Heart right ventricle (tissue), 16 donors: ENCODE measurements around the gene ROR2. TPM values are rescaled to one million over a fixed set of nuclear protein-coding genes. Genes with fewer than 3 reads are reported as not detected.

Experiments used
- ATAC-seq, 8 donors: fragments of 200-7000 bp; cut with Tn5 transposase; one replicate each; pipeline ENCODE4 v1.9.1; 2020; ENCODE audit warnings: mild to moderate bottlenecking in 8 of 8, moderate library complexity in 8 of 8, moderate number of reproducible peaks in 1 of 8
- DNase-seq, 2 donors: peaks; one replicate each; pipeline ENCODE4 v3.0.0-alpha.2; 2020
- H3K27ac ChIP-seq, 10 donors: fragments of 200-600 bp; sonication (generic) in 2 of 10; one replicate each; pipeline versions ENCODE4 v1.5.0 to v1.8.0; 2020 to 2022; ENCODE audit warnings: mild to moderate bottlenecking in 3 of 10
- H3K27me3 ChIP-seq, 7 donors: fragments of 200-600 bp; one replicate each; pipeline ENCODE4 v1.8.0; 2021 to 2022; ENCODE audit warnings: mild to moderate bottlenecking in 2 of 7
- H3K36me3 ChIP-seq, 9 donors: fragments of 200-600 bp; sonication (generic) in 1 of 9; one replicate each; pipeline versions ENCODE4 v1.5.0 to v1.8.0; 2020 to 2022; ENCODE audit warnings: mild to moderate bottlenecking in 2 of 9
- H3K4me1 ChIP-seq, 9 donors: fragments of 200-600 bp; sonication (generic) in 1 of 9; one replicate each; pipeline versions ENCODE4 v1.5.0 to v1.8.0; 2020 to 2022; ENCODE audit warnings: mild to moderate bottlenecking in 4 of 9
- H3K4me3 ChIP-seq, 10 donors: fragments of 200-600 bp; sonication (generic) in 2 of 10; one replicate each; pipeline versions ENCODE4 v1.5.0 to v1.8.0; 2020 to 2022; ENCODE audit warnings: mild to moderate bottlenecking in 7 of 10, moderate library complexity in 2 of 10
- H3K9me3 ChIP-seq, 11 donors: fragments of 200-600 bp in 10 of 11; sonication (generic) in 2 of 11; one replicate each; pipeline versions ENCODE4 v1.5.0 to v1.8.0; 2013 to 2022; ENCODE audit warnings: mild to moderate bottlenecking in 2 of 11, control low read depth in 1 of 11, moderate library complexity in 1 of 11
- WGBS, 2 donors: extraction: QIAGEN DNeasy Blood & Tissue Kit; methylation state at CpG; one replicate each; pipeline ENCODE4 v1.1.7; 2013; ENCODE audit warnings: inconsistent platforms in 1 of 2; 5-methylcytosine and 5-hydroxymethylcytosine counted together
- intact Hi-C, 10 donors: fragments of 100-400 bp; cut with DNase I; formaldehyde crosslinking; loops; one replicate each; pipeline versions ENCODE4 v1.11.1 to v1.14.2; 2022
- polyA plus RNA-seq, 2 donors: library from polyadenylated mRNA; stranded (reverse); fragments of 200-250 nt; gene quantifications; one replicate each; pipeline ENCODE4 v1.2.3, GENCODE V29; 2013
- total RNA-seq, 10 donors: library from RNA; stranded (reverse); fragmentation: NEBNext Ultra II Directional in 3 of 10; extraction: Animal tissue kit (Norgen Biotek cat#: 25700) in 3 of 10; gene quantifications; one replicate each; pipeline versions ENCODE4 v1.2.1 to v1.2.4, GENCODE V29; 2021 to 2023
- TF ChIP-seq, protein P1 (sequence below), 9 donors: fragments of 200-600 bp; sonication (generic) in 2 of 9; IDR thresholded peaks; one replicate each; pipeline versions ENCODE4 v1.5.0 to v1.8.0; 2021 to 2022; ENCODE audit warnings: antibody characterized with exemption in 9 of 9, mild to moderate bottlenecking in 5 of 9, moderate library complexity in 1 of 9
- donor health status: Arrhythmogenic right ventricular cardiomyopathy.
- donor health status: ischemic (EF 13 %, LVEDD 7.1; RV severe dilation, severe dysfunction).
- donor health status: healthy with polysubstance abuse.
- donor health status: DM: no; HTN: yes; CAD: no.
- donor health status: DM: no; HTN: no; CAD: no.
- donor health status: ischemic (EF 25% LVEDD 6.9; RV normal size, moderate dysfunction).
- donor health status: ischemic (EF 25% LVEDD 5.7; RV mildly dilated, moderate dysfunction).
- donor health status: healthy.
- donor health status: DM: yes; HTN: yes; CAD: no.
- donor health status: Ischemic cardiomyopathy.
- donor health status: ischemic (EF 35%, LVEDD 5.7; RV mildly dilated, moderate dysfunction).
- donor health status: nonischemic (EF 11% LVEDD 7.7; RV severe dilation, severe dysfunction).
- donor health status: DM: yes; HTN: yes; CAD: no.
- donor health status: PGD.
- donor health status: ischemic (EF 29% LVEDD 5.4; RV normal size, mild dysfunction).
- donor health status: nonischemic (EF 23%, LVEDD 6.1; RV moderate dilation, normal function).

Gene ROR2
- total and polyA plus RNA-seq, 12 donors, result 0.11 to 1.4 (median 0.47) TPM

DNA sequence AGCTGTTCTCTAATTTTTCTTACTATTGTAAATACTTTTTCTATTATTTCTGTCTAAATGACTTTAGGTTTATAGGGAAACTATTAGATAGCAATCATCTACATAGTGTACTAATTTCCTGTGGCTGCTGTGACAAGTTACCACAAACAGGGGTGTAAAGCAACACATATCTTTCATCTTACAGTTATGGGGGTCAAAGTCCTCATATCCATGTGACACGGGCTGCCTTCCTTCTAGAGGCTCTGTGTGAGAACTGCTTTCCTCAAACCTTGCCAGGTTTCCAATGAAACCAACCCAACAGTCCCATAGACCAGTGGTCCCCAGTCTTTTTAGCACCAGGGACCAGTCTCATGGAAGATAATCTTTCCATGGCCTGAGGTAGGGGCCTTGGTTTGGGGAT, 189.1 kb downstream of the ROR2 start:
- WGBS, 2 donors, result 74 to 88% methylated on average over 1 of the region's 1 CpG
- TF ChIP-seq, protein P1, sequence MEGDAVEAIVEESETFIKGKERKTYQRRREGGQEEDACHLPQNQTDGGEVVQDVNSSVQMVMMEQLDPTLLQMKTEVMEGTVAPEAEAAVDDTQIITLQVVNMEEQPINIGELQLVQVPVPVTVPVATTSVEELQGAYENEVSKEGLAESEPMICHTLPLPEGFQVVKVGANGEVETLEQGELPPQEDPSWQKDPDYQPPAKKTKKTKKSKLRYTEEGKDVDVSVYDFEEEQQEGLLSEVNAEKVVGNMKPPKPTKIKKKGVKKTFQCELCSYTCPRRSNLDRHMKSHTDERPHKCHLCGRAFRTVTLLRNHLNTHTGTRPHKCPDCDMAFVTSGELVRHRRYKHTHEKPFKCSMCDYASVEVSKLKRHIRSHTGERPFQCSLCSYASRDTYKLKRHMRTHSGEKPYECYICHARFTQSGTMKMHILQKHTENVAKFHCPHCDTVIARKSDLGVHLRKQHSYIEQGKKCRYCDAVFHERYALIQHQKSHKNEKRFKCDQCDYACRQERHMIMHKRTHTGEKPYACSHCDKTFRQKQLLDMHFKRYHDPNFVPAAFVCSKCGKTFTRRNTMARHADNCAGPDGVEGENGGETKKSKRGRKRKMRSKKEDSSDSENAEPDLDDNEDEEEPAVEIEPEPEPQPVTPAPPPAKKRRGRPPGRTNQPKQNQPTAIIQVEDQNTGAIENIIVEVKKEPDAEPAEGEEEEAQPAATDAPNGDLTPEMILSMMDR (IDR thresholded peaks at IDR 0.05), result no peak
- Histone ChIP-seq H3K27me3 (peaks cover 0 to 3% (median 0%) of the 10 kb centered on the region in 7 donors), H3K36me3 (no peaks in the 10 kb centered on the region), H3K27ac (no peak overlapping the region), H3K9me3 (peaks cover 0 to 20% (median 0%) of the 10 kb centered on the region in 11 donors), H3K4me1 (no peaks in the 10 kb centered on the region), H3K4me3 (no peak overlapping the region)
- no peak for DNase-seq
- intact Hi-C loops, result loop anchor here in 1 of 10 donors (10.0 kb wide), 1 partner anchor 184 kb away; no protein-coding TSS in a partner anchor
- no peak for ATAC-seq

DNA sequence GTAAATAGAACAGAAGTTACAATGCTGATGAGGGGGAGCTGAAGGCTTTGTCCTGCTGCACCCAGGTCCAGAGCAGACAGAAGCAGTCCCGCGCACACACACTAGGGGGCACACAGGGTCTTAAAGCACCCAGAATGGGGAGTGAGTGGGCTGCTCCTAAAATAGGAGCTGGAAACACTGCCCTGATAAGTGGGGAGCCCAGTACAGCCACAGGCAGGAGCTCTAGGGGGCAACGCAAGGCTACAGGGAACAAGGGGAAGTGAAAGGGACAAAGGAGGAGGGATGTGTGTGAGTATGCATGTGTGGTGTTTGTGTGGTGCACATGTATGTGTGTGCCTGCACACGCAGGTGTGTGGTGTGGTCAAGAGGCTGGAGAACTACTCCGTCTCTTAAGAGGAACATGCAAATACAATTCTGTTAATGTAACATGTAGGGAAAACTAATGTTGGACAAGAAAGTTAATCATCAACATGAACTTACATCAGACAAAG, 191.5 kb downstream of the ROR2 start:
- H3K9me3 ChIP-seq, result peaks cover 0 to 8% (median 0%) of the 10 kb centered on the region in 11 donors
- no peak overlapping the region for H3K27ac ChIP-seq
- intact Hi-C loops, result no loop called here
- no peak overlapping the region for H3K4me3 ChIP-seq
- H3K27me3 ChIP-seq, result no peaks in the 10 kb centered on the region
- ATAC-seq (peak in 1 of 8 donors; percentile 15), DNase-seq (no peak)
- TF ChIP-seq, protein P1 (IDR thresholded peaks at IDR 0.05), result peak in 6 of 9 donors; percentile 12 to 56 (median 25)
- no peaks in the 10 kb centered on the region for H3K36me3 ChIP-seq
- 38 to 52% methylated on average over 5 of the region's 5 CpGs for WGBS, 2 donors
- no peaks in the 10 kb centered on the region for H3K4me1 ChIP-seq

DNA sequence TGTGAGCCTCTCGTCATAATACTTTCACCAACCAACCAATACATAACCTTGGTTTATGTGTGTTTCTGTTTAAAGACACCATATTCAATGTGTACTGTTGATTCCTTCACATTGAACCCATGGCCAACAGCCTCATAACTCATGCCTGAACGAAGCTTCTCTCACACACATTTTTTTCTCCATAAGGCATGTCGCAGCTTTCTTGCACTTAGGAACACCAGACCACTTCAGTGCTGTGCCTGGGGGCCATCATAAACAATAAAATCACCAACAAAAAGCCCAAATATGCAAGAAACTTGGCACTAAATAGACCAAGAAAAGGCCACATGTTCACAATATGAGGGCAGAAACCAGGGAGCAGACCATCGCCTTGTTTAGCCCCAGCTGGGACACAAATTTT, 192.2 kb downstream of the ROR2 start:
- no peak for ATAC-seq
- intact Hi-C loops, result no loop called here
- H3K27me3 ChIP-seq, result no peaks in the 10 kb centered on the region
- no peak for DNase-seq
- H3K27ac ChIP-seq, result no peak overlapping the region
- peaks cover 0 to 8% (median 0%) of the 10 kb centered on the region in 11 donors for H3K9me3 ChIP-seq
- WGBS, 2 donors, result 84 to 93% methylated on average over 4 of the region's 4 CpGs
- H3K4me3 ChIP-seq, result no peak overlapping the region
- no peaks in the 10 kb centered on the region for H3K4me1 ChIP-seq
- H3K36me3 ChIP-seq, result no peaks in the 10 kb centered on the region
- TF ChIP-seq, protein P1 (IDR thresholded peaks at IDR 0.05), result no peak

DNA sequence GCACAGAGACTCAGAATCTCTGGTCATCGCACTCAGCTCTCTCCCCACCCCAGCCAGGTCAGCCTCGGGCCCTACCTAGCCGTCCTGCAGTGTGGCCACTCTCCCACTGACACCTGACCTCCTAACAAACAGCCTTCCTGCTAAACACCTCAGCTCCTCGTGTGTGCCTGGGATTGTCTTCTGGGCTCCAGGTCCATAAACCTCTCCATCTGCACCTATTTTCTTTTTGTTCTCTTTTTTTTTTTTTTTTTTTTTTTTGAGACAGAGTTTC, 193.6 kb downstream of the ROR2 start:
- intact Hi-C loops, result no loop called here
- ATAC-seq (no peak), DNase-seq (no peak)
- H3K4me3 ChIP-seq, result no peak overlapping the region
- TF ChIP-seq, protein P1 (IDR thresholded peaks at IDR 0.05), result no peak
- H3K27me3 ChIP-seq, result no peaks in the 10 kb centered on the region
- H3K9me3 ChIP-seq, result peaks cover 0 to 1% (median 0%) of the 10 kb centered on the region in 11 donors
- no peaks in the 10 kb centered on the region for H3K4me1 ChIP-seq
- no peaks in the 10 kb centered on the region for H3K36me3 ChIP-seq
- H3K27ac ChIP-seq, result no peak overlapping the region
- 86 to 88% methylated on average over 4 of the region's 4 CpGs for WGBS, 2 donors
